MM.1S (cell line): Measurements from ENCODE around the gene SMO.
"Not testable (repeated sequence)": the region's sequence is repeated elsewhere in the genome, so short reads cannot be mapped to it uniquely, and the experiment has no call there.

Experiments used
- DNase-seq: peaks from one replicate; pipeline ENCODE4 v3.0.0-alpha.2; 2015
- H2AFZ ChIP-seq: fragments of 300-600 bp; sonication (generic); 2 replicates; pipeline ENCODE4 v1.6.0; 2016; ENCODE audit warnings: antibody characterized with exemption, low read length
- H3F3A ChIP-seq: fragments of 300-600 bp; sonication (generic); 2 replicates; pipeline ENCODE4 v1.6.1; 2016; ENCODE audit warnings: mild to moderate bottlenecking, antibody characterized with exemption, low read length, moderate library complexity, mixed read lengths; ENCODE audit not compliant: insufficient read depth
- H3K27ac ChIP-seq: fragments of 300-600 bp; sonication (generic); 2 replicates; pipeline ENCODE4 v1.5.1; 2016; ENCODE audit warnings: mild to moderate bottlenecking, low read length
- H3K27me3 ChIP-seq: fragments of 300-600 bp; sonication (generic); replicated peaks from 2 replicates; pipeline ENCODE4 v1.6.0; 2016; ENCODE audit warnings: low read length; ENCODE audit not compliant: insufficient read depth
- H3K36me3 ChIP-seq: fragments of 300-600 bp; sonication (generic); replicated peaks from 2 replicates; pipeline ENCODE4 v1.6.1; 2016; ENCODE audit warnings: mild to moderate bottlenecking, low read length, mixed read lengths; ENCODE audit not compliant: insufficient read depth
- H3K4me1 ChIP-seq: fragments of 300-600 bp; sonication (generic); 2 replicates; pipeline ENCODE4 v1.6.1; 2016; ENCODE audit warnings: low read length, mixed read lengths
- H3K4me2 ChIP-seq: fragments of 300-600 bp; sonication (generic); 2 replicates; pipeline ENCODE4 v1.6.0; 2016; ENCODE audit warnings: low read depth, low read length
- H3K4me3 ChIP-seq: fragments of 300-600 bp; sonication (generic); 2 replicates; pipeline ENCODE4 v1.5.1; 2016; ENCODE audit warnings: low read length, mixed read lengths
- H3K79me2 ChIP-seq: fragments of 300-600 bp; sonication (generic); 2 replicates; pipeline ENCODE4 v1.6.1; 2016; ENCODE audit warnings: mixed run types, low read length, mixed read lengths
- H3K9ac ChIP-seq: fragments of 300-600 bp; sonication (generic); 2 replicates; pipeline ENCODE4 v1.6.1; 2016; ENCODE audit warnings: low read length, mixed read lengths
- H3K9me2 ChIP-seq: fragments of 300-600 bp; sonication (generic); replicated peaks from 2 replicates; pipeline ENCODE4 v1.6.1; 2016; ENCODE audit warnings: mild to moderate bottlenecking, low read length, mixed read lengths; ENCODE audit not compliant: insufficient read depth
- H3K9me3 ChIP-seq: fragments of 300-600 bp; sonication (generic); replicated peaks from 2 replicates; pipeline ENCODE4 v1.6.1; 2016; ENCODE audit warnings: mild to moderate bottlenecking, low read length, mixed read lengths; ENCODE audit not compliant: insufficient read depth
- H4K20me1 ChIP-seq: fragments of 300-600 bp; sonication (generic); 2 replicates; pipeline ENCODE4 v1.6.1; 2016; ENCODE audit warnings: mild to moderate bottlenecking, low read length, moderate library complexity, mixed read lengths; ENCODE audit not compliant: insufficient read depth
- CTCF ChIP-seq: fragments of 300-600 bp; sonication (generic); IDR thresholded peaks from 2 replicates; pipeline ENCODE4 v1.5.1; 2016; ENCODE audit warnings: antibody characterized with exemption, low read length, mixed read lengths
- EZH2 ChIP-seq: fragments of 300-600 bp; sonication (generic); optimal IDR thresholded peaks from 2 replicates; pipeline ENCODE3; 2017; ENCODE audit warnings: low read depth, mild to moderate bottlenecking, antibody characterized with exemption, low read length, mixed read lengths
- EZH2phosphoT487 ChIP-seq: fragments of 300-600 bp; sonication (generic); IDR thresholded peaks from 2 replicates; pipeline ENCODE4 v1.6.1; 2018; ENCODE audit warnings: antibody characterized with exemption, low read length

Gene SMO

DNA sequence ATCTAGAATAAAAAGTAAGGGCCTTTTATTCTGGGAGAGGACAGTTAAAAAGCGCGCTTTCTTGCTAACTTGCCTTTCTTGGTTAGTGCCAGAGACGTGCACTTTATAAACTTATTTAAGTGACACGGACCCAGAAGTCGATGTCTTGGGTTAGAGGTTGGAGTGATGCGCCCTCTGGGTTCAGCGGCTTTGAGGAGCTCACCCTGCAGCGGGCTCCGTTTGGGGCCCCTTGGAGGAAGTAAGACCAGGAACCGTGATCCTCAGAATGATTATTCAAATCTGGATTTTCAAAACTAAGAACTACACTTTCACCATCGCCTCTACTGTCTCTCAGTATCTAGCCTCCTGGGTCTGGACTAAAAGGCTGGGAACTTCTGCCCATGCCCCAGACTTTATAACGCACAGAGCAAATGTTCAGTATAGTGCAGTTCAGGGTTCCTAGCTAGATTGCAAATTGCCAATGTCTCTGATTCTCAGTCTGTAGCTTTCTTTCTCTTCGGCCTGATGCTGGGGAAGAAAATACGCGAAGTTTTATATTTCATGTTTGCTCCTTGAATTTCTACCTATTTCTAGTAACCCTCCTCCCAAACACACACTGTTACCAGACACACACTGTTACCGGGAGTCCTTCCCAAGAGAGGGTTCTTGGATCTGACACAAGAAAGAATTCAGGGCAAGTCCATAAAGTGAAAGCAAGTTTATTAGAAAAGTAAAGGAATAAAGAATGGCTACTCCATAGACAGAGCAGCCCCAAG is 18.6 kb upstream of the SMO start:
- Histone ChIP-seq H3K27ac (no peak overlapping the region), H3K4me1 (no peaks in the 10 kb centered on the region), H3K4me2 (peak overlapping the region; percentile 30; the same call in 1 of the 2 replicates), H3F3A (no peaks in the 10 kb centered on the region), H3K27me3 (no peaks in the 10 kb centered on the region), H3K36me3 (no peaks in the 10 kb centered on the region), H3K9ac (peak overlapping the region; percentile 5; the same call in 1 of the 2 replicates), H3K9me3 (no peaks in the 10 kb centered on the region), H3K9me2 (no peaks in the 10 kb centered on the region), H4K20me1 (no peaks in the 10 kb centered on the region), H3K4me3 (peak overlapping the region; percentile 26; the same call in 1 of the 2 replicates), H2AFZ (no peak overlapping the region), H3K79me2 (no peaks in the 10 kb centered on the region)
- no peak for DNase-seq
- no peak for TF ChIP-seq EZH2
- no peak for TF ChIP-seq EZH2phosphoT487

- Histone ChIP-seq H3K9ac (no peak overlapping the region), H3K79me2 (no peaks in the 10 kb centered on the region), H3F3A (no peaks in the 10 kb centered on the region), H3K27ac (no peak overlapping the region), H3K9me3 (no peaks in the 10 kb centered on the region), H3K9me2 (no peaks in the 10 kb centered on the region), H4K20me1 (no peaks in the 10 kb centered on the region), H3K4me1 (no peaks in the 10 kb centered on the region), H3K36me3 (no peaks in the 10 kb centered on the region), H3K4me2 (no peak overlapping the region), H3K4me3 (no peak overlapping the region), H2AFZ (no peak overlapping the region), H3K27me3 (no peaks in the 10 kb centered on the region)
- no peak for DNase-seq
- TF ChIP-seq EZH2 (no peak), CTCF (no peak), EZH2phosphoT487 (no peak)
These were observed 17.9 kb upstream of the SMO start for GRCh38 chr7:129170441-129171021.

- not testable (repeated sequence) for H3K4me3 ChIP-seq, H3K79me2 ChIP-seq, H3K9ac ChIP-seq, H3K36me3 ChIP-seq, H3K9me2 ChIP-seq, H3K9me3 ChIP-seq, H4K20me1 ChIP-seq, H3F3A ChIP-seq, H3K4me1 ChIP-seq, H3K27ac ChIP-seq, H2AFZ ChIP-seq, DNase-seq, H3K4me2 ChIP-seq, H3K27me3 ChIP-seq
These were observed 14.6 kb upstream of the SMO start for GRCh38 chr7:129173861-129174260.

GRCh38 chr7:129176916-129177710 is 11.3 kb upstream of the SMO start:
- H3K79me2 ChIP-seq = no peaks in the 10 kb centered on the region
- no peak overlapping the region for H3K9ac ChIP-seq
- no peak overlapping the region for H3K4me2 ChIP-seq
- no peaks in the 10 kb centered on the region for H3K36me3 ChIP-seq
- H2AFZ ChIP-seq = no peak overlapping the region
- no peaks in the 10 kb centered on the region for H3K9me2 ChIP-seq
- no peak overlapping the region for H3K27ac ChIP-seq
- no peaks in the 10 kb centered on the region for H4K20me1 ChIP-seq
- no peak for DNase-seq
- no peak for TF ChIP-seq CTCF
- no peak for TF ChIP-seq EZH2phosphoT487
- no peak for TF ChIP-seq EZH2
- H3K4me1 ChIP-seq = no peaks in the 10 kb centered on the region
- no peaks in the 10 kb centered on the region for H3K9me3 ChIP-seq
- no peaks in the 10 kb centered on the region for H3F3A ChIP-seq
- H3K4me3 ChIP-seq = no peak overlapping the region
- no peaks in the 10 kb centered on the region for H3K27me3 ChIP-seq
